Stimulated activated CD8-positive, alpha-beta memory T cell treated with anti-CD3 and anti-CD28 coated beads, Interleukin-12 subunit alpha, Interleukin-12 subunit beta, amount 100 ng/mL, for 24 hours (primary cell): ENCODE data around the gene LRCH3.

ENCODE experiments used
- DNase-seq: peaks from one replicate; pipeline ENCODE4 v3.0.0-alpha.2; 2020; ENCODE audit errors: extremely low read depth

The LRCH3 gene

DNA sequence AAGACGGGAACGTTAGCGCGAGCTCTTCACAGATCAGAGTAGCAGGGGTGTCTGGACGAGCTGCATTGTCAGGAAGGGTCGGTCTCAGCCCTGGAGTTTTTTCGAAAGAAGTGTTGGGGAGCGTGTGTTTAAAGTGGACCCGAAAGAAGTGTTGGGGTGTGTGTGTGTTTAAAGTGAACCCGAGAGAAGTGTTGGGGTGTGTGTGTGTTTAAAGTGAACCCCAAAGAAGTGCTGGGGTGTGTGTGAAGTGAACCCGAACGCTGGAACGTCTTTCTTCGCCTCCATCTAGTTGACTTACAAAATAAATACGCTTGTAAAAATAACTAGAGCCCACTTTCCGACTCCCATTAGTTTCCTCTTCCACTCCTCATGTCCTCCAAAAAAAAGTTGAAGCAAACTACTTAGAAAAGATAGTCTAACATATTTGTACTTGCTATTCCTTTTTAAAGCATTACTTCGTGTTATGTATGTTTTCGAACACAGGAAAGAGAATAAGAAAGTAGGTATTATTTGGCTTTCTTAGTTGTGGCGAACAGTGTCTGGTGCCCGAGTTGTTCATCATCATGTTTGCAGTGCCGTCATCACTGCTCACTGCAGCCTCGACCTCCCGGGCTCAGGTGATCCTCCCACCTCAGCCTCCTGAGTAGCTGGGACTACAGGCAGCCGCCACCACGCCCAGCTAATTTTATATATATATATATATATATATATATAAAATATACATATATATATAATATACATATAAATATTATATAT lies 1.0 kb downstream of the LRCH3 start:
- no peak for DNase-seq

DNA sequence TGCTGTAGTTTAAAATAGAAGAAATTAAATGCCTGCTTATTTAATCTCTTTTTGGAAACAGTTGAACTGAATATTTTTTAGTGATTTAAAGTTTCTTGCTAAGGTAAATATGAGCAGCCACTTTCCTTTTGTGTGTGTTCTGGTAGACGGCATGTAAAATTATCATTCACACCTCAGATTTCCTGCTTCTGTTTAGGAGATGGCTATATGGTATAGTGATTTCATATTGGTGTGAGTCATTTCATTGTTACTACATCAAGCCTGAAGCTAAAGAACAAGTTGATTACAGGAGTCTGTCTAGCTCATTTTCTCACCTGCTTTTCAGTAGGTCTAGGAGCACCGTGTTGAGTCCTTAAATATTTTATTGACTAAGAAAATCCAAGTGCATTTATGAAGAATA lies 2.2 kb downstream of the LRCH3 start:
- DNase-seq = no peak

DNA sequence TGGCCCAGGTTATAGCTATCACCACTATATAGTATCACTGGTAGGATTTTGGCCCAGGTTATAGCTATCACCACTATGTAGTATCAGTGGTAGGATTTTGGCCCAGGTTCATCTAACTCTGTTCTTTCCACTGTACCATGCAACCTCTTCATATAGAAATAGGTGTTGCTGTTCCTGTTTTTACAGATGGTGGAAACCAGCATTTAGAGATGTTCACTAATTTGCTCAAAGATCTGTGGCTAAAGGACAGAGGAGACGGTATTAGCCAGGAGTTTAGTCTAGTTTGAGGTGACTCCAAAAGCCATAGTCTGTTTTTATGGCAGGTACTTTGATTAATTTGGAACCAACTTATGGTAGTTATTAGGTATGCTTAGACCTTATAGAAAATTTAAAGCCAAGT lies 3.1 kb downstream of the LRCH3 start:
- no peak for DNase-seq

DNA sequence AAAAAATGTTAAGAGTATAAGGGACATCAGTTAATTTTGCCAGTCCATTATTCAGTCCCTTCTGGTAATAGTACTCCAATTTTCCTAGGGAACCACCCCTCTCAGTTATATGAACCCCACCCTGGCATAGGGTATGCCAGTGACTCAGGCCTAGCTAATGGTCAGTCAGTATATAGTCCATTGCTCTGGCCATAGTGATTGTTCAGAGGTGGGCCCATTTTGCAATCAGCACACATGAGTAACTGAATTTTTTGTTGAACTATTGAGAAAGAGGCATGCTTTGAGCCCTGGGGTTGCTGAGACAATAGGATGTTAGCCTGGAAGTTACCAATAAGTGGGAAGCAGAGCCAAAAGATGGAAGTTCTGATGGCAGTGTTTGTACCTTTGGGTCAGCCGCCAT lies 4.1 kb downstream of the LRCH3 start:
- DNase-seq = no peak

DNA sequence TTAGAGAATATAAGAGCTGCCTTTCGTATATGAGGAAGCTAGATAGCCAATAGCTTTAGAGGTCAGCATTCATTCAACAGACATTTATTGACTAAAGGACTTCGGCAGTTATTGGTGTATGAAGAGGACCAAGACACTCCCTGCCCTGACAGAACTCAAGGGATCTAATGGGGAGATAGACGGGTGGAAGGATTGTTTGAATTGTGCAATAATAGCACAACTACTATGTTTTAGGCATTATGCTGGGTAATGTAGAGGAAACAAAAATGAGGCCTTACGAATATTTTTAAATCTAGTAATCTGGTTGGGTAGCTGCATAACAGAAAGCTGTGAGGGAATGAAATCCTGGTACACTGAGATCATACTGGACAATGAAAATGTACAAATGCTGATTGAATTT lies 5.0 kb downstream of the LRCH3 start:
- no peak for DNase-seq

DNA sequence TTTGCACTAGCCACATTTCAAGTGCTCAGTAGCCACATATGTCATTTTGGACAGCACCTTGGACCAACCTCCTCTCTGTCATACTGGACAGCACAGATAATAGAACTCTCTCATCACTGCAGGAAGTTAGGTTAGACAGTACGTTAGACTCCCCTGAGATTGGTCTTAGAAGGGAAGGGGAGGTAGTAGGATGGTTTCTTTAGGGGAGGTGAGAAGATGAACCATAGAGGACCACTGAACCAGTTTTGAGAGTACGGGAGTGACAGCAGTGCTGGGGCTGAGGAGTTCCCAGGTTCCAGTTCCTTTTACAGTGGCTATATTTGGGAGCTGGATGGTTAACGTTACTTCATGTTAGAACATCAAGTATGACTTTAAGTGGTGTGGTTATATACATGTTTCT lies 7.8 kb downstream of the LRCH3 start:
- DNase-seq = no peak

DNA sequence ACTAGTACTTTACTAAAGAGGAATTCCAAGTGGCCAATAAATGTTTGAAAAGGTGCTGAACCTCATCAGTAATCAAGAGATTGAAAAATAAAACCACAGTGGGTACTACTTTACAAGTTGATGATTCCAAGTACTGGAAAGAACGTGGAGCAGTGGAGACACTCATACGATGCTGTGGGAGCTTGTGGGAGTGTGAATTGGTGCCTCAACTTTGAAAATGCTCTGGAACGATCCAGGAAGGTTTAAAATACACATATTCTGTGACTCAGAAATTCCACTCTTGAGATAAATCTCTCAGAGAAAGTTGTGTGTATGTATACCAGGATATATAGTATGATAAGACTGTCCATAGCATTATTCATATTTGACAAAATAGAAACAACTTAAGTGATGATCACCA lies 9.3 kb downstream of the LRCH3 start:
- DNase-seq = no peak

DNA sequence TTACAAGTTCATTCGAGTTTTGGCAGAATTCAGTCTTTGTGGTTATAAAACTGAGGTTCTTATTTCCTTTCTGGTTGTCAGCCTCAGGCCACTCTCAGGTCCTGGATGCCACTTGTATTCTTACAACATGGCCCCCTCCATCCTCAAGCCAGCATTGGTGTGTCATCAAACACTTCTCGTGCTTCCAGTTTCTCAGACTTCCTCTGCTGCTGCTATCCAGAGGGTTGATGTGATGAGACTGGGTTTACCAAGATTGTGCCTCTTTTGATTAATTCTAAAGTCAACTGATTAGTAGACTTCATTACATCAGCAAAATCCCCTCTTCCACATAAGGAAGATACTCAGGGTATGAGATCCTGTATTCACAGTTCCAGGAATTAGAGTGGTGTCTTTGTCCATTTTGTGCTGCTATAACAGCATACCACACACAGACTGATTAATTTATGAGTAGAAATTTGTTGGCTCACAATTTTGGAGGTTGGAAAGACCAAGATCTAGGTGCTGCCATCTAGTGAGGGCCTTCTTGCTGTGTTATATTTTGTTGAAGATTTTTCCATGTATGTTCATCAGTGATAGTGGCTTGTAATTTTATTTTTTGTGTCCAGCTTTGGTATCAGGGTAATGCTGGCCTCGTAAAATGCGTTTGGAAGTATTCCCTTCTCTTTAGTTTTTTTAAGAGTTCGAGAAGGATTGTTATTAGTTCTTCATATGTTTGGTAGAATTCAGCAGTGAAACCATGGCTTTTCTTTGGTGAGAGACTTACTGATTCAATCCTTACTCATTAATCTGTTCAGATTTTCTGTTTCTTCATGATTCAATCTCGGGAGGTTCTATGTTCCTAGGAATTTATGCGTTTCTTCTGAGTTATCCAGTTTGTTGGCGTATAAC lies 11.1 kb downstream of the LRCH3 start:
- DNase-seq = no peak

DNA sequence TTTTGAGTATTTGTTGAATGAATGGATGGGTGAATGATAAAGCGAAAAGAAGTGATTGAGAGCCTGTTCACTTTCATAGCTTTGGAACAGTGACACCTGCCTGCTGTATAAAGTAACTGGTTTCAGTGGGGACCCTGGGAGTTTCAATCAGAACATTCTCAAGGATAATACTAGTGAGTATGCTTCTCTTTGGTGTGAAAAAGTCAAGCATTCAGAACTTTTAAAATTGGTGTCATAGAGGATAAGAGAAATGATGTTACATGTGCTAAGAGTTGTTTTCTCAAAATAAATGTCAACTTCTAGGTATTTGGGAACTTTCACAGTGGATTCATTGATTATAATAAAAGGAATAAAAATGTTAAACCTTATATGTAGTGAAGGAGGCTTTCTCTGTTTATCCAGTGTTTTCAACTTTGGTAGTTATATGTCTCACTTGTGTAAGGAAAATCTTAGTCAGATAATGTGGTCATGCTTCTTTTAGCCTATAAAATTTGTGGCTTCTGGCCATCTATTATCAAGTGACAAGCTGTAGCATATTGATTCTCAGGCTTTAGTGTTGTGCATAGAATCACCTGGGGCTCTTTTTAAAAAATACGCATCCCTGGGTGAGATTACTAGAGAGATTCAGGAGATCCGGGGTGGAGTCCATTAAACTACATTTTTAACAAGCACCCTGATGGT lies 11.9 kb downstream of the LRCH3 start:
- no peak for DNase-seq

DNA sequence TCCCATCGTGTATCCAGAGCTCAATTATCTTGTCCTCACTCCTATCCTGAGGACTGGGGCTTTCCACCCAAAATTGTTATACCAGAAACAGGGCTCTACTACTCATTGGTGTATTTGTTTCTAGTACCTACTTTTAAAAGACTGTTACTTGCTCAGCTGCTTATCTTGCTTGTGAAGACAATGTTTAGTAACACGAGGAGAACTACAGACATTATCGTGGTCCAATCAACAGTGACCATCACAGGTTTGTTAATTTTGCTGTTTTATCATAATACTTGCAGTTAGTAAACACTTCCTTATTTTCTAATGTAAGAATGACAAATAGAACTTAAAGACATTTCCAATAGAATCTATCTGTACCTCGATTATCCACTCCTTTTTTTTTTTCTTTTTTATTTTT lies 13.5 kb downstream of the LRCH3 start:
- no peak for DNase-seq

DNA sequence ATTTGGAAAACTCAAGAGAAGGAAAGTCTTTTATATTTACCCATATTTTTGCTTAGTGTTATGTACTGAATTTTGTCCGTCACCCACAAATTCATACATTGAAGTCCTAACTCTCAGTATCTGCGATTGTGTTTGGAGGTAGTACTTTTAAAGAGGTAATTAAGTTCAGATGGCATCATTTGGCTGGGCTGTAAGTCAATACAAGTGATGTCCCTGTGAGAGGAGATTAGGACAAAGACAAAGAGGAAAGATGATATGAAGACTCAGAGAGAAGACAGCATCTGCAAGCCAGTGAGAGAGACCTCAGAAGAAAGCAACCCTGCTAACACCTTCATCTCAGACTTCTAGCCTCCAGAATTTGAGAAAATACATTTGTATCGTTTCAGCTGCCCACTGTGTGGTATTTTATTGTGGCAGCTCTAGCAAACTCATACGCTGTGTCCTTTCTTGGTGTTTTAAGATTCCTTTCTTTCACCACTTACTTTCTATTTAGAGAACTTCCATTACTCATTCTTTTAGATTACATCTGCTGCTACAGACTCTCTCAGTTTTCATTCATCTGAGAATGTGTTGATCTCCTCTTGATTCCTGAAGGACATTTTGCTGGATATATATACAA lies 17.0 kb downstream of the LRCH3 start:
- no peak for DNase-seq

DNA sequence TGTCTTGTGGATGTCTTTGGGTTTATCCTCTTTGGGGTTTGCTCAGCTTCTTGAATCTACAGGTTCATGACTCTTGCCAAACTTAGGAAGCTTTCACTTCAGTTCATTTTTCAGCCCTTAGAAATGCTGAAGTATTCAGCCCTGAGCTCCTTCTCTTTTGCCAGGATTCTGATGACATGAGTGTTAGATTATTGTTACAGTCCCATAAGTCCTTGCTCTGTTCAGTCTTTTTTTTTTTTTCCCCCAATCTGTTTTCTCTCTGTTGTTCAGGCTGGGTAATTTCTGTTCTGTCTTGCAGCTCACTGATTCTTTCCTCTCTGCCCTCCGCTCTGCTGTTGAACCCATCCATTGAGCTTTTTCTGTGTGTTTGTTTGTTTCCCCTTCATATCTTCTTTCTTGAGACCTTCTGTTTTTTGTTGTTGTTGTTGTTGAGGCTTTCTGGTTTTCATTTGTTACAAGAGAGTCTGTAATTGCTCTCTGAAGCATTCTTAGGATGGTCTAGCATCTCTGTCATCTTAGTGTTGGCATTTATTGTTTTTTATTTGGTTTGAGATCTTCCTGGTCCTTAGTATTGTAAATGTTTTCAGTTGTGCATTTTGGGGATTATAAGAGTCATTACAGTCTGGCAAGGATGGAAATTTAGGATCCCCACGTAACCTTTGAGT lies 18.4 kb downstream of the LRCH3 start:
- DNase-seq = no peak

DNA sequence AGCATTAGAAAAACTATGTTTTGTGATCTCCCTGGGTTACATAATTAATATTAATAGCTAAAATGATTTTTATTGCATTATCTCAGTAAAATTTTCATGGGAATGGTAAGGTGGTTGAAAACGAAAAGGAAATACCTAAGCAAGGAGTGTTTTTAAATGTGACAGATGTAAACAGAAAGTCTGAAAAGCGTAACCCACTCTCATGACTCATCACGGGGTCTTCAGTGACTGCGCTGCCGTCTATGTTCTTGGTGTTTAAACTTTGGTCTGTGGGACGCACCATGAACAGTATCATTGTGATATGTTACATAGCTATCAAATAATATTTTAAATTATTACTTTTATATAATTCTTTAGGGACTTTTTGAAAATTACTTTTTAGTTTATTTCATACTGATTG lies 19.8 kb downstream of the LRCH3 start:
- no peak for DNase-seq

DNA sequence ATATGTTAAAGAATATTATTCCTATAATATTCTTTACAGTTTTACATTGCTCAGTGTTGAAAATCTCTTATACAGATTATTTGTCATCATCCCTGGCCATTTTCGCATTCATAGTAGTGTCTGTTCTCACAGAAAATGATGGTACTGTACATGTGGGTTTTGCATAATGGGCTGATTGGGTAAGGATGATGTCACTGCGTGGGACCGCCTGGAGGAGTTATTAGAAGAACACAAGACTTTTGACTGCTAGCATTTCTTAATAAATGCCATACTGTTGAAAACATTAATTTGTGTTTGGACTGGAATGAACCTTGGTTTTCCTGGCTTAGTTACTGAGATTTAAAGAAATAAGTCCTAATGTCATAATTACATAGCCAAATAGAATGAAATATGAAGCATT lies 20.3 kb downstream of the LRCH3 start:
- no peak for DNase-seq

DNA sequence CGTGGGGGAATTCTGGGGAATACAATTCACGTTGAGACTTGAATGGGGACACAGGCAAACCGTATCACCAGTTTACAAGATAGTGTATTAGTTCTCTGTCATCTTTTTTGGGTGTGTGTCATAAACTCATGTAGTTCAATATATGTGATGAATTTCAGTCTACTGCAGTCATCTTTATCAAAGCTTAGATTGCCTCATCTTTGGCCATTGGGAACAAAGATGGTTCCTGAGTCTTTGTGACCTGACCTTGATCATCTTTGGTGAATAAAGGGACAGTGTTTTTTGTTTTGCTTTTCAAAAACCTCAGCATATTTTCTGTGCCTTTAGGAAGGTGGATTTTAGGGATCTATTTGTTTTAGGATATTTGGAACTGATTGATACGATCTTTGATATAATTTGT lies 23.3 kb downstream of the LRCH3 start:
- DNase-seq = no peak

DNA sequence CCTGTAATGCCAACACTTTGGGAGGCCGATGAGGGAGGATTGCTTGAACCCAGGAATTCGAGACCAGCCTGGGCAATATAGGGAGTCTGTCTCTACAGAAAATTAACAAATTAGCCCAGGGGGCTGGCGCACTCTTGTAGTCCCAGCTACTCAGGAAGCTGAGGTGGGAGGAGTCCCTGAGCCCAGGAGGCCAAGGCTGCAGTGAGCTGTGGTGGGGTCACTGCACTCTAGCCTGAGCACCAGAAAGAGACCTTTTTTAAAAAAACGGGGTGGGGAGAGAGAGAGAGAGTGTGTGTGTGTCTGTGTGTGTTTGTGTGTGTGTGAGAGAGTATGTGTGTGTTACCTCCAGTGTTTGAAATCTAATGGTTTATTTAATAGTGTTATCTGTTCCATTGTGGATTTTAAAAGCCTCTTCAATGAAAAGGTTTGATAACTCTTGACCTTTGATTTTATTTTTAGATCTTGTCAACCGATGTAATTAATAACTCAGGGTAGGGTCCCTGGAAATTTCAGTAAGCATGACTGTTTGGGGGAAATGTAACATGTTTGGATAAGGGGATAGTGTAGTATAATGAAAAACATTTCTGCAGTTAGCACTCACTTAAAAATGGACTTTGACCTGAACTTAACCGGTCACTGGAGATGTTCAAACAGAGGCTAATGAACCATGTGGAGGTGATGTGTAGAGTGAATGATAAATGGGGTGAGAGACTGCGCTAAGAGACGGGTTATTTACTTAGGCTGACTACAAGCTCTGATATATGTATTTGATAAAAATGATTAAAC lies 29.7 kb downstream of the LRCH3 start:
- no peak for DNase-seq

DNA sequence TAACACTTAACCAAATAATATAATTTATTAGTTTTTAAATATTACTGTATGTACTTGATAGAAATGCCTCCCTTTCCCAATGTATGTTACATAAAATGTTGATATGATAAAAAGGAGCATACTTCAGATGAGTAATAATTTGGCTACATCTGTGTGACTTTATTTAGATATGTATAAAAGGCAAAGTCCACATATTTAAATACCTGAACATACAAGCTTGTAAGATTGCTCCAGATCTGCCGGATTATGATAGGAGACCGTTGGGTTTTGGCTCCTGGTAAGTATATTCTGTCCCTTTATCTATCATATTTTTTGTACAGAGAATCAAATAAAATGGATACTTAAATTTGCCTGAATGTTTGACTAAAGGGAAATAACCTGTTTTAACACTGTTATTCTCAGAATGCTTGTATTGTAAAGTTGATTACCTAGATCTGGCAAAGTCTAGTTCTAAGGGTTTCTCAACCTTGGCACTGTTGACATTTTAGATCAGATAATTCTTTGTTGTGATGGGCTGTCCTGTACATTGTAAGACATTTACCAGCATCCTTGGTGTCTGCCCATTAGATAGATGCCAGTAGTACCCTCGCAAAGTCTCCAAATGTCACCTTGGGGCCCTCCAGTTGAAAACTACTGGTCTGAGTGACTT lies 38.5 kb downstream of the LRCH3 start:
- no peak for DNase-seq

DNA sequence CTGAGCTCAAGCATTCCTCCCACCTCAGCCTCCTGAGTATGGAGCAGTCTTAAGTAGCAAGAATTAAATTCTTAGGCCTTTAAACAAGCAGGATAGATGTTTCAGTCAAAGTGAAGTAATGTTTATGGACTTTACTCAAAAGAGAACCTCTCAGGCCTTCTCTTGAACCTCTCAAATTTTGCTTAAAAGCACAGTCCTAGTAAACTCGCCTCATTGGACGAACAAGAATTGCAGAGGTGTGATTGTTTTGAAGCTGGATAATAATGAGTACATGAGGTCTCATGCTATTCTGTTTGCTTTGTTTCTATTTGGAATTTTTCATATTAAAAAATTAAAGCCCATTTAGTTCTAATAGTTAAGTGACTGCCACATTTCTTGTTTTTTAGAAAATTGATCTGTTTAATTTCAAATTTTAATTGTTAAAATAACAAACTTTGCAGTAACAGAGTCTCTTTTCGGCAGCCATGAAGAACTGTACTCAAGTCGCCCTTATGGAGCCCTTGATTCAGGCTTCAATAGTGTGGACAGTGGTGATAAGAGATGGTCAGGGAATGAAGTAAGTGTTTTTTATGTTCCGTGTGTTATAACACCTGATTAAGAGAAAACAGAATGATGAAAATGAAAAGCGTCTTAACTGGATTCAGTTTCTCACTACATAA lies 39.4 kb downstream of the LRCH3 start:
- no peak for DNase-seq

DNA sequence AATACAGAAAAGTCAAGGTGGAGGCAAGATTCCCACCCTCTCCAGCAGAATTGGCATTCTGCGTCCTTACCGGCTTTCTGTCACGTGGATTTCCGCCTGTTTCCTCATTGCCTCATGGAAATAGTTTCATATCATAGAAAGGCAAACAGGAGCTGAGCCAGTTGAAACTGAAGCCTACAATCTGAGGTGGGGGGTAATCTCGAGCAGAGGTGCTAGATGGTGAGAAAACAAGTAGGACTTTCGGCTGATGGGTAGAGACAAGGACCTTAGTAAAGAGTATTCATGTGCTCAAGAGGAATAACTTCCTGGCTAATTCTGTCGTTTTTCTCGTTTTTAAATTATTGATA lies 39.9 kb downstream of the LRCH3 start:
- no peak for DNase-seq
